Left ventricle myocardium inferior (tissue), 1 donor: ENCODE data around the gene MAGEB2. TPM values are rescaled to one million over a fixed set of nuclear protein-coding genes. Genes with fewer than 3 reads are reported as not detected.

Experiments used
- DNase-seq: peaks from one replicate; pipeline ENCODE4 v3.0.0-alpha.2; 2020
- H3K27ac ChIP-seq: fragments of 200-600 bp; replicated peaks from 2 replicates; pipeline ENCODE4 v1.8.0; 2021
- H3K27me3 ChIP-seq: fragments of 200-600 bp; 2 replicates; pipeline ENCODE4 v1.8.0; 2021; ENCODE audit warnings: low read depth
- H3K36me3 ChIP-seq: fragments of 200-600 bp; 2 replicates; pipeline ENCODE4 v1.8.0; 2021
- H3K4me1 ChIP-seq: fragments of 200-600 bp; 2 replicates; pipeline ENCODE4 v1.8.0; 2021
- H3K4me3 ChIP-seq: fragments of 200-600 bp; 2 replicates; pipeline ENCODE4 v1.8.0; 2021; ENCODE audit warnings: mild to moderate bottlenecking, moderate library complexity
- H3K9me3 ChIP-seq: fragments of 200-600 bp; replicated peaks from 2 replicates; pipeline ENCODE4 v1.8.0; 2021
- intact Hi-C: fragments of 100-400 bp; cut with micrococcal nuclease; formaldehyde crosslinking; loops from one replicate; pipeline ENCODE4 v1.11.0; 2022
- total RNA-seq: library from RNA; stranded (reverse); fragmentation: NEBNext Ultra II Directional; extraction: Animal tissue kit (Norgen Biotek cat#: 25700); gene quantifications from one replicate; pipeline ENCODE4 v1.2.1, GENCODE V29; 2021
- TF ChIP-seq, protein P1 (sequence below): fragments of 200-600 bp; IDR thresholded peaks from 2 replicates; pipeline ENCODE4 v1.8.0; 2021; ENCODE audit warnings: antibody characterized with exemption, mild to moderate bottlenecking, borderline replicate concordance
- donor health status: DM: no; HTN: yes; CAD: no; lungs with severe emphysema.

MAGEB2 gene
- total RNA-seq, 1 donor from 2014 or later = not detected

GRCh38 chrX:30196322-30196721 lies 19.0 kb upstream of the MAGEB2 start:
- Histone ChIP-seq H3K4me3 (no peak overlapping the region), H3K4me1 (no peaks in the 10 kb centered on the region), H3K27ac (no peak overlapping the region), H3K9me3 (no peaks in the 10 kb centered on the region), H3K36me3 (no peaks in the 10 kb centered on the region), H3K27me3 (no peaks in the 10 kb centered on the region)
- DNase-seq = no peak
- intact Hi-C loops = no loop called here
- TF ChIP-seq, protein P1, sequence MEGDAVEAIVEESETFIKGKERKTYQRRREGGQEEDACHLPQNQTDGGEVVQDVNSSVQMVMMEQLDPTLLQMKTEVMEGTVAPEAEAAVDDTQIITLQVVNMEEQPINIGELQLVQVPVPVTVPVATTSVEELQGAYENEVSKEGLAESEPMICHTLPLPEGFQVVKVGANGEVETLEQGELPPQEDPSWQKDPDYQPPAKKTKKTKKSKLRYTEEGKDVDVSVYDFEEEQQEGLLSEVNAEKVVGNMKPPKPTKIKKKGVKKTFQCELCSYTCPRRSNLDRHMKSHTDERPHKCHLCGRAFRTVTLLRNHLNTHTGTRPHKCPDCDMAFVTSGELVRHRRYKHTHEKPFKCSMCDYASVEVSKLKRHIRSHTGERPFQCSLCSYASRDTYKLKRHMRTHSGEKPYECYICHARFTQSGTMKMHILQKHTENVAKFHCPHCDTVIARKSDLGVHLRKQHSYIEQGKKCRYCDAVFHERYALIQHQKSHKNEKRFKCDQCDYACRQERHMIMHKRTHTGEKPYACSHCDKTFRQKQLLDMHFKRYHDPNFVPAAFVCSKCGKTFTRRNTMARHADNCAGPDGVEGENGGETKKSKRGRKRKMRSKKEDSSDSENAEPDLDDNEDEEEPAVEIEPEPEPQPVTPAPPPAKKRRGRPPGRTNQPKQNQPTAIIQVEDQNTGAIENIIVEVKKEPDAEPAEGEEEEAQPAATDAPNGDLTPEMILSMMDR = no peak

GRCh38 chrX:30212172-30212571 lies 3.2 kb upstream of the MAGEB2 start:
- no peak overlapping the region for H3K27ac ChIP-seq
- DNase-seq = no peak
- no peak overlapping the region for H3K4me3 ChIP-seq
- H3K9me3 ChIP-seq = no peaks in the 10 kb centered on the region
- no peaks in the 10 kb centered on the region for H3K27me3 ChIP-seq
- intact Hi-C loops = no loop called here
- TF ChIP-seq, protein P1 = no peak
- H3K36me3 ChIP-seq = no peaks in the 10 kb centered on the region
- no peaks in the 10 kb centered on the region for H3K4me1 ChIP-seq

GRCh38 chrX:30217465-30217864 lies 2.1 kb downstream of the MAGEB2 start:
- Histone ChIP-seq H3K36me3 (no peaks in the 10 kb centered on the region), H3K27me3 (no peaks in the 10 kb centered on the region), H3K4me1 (no peaks in the 10 kb centered on the region), H3K9me3 (no peaks in the 10 kb centered on the region), H3K27ac (no peak overlapping the region), H3K4me3 (no peak overlapping the region)
- DNase-seq = no peak
- TF ChIP-seq, protein P1 = no peak
- intact Hi-C loops = no loop called here

DNA sequence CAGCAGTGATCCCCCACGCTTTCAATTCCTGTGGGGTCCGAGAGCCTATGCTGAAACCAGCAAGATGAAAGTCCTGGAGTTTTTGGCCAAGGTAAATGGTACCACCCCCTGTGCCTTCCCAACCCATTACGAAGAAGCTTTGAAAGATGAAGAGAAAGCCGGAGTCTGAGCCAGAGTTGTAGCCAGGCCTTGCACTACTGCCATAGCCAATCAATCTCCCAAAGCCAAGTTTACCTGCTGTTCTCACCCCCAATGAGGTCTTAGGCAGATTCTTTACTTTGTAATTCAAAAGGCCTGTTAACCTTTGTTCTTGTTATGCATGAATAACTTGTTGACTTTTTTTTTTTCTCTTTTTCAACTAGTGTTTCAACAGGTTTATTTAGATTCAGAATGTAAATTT lies 4.0 kb downstream of the MAGEB2 start:
- H3K36me3 ChIP-seq = no peaks in the 10 kb centered on the region
- no peak overlapping the region for H3K27ac ChIP-seq
- no peaks in the 10 kb centered on the region for H3K27me3 ChIP-seq
- TF ChIP-seq, protein P1 = no peak
- no peaks in the 10 kb centered on the region for H3K4me1 ChIP-seq
- no peak for DNase-seq
- intact Hi-C loops = no loop called here
- H3K4me3 ChIP-seq = no peak overlapping the region
- no peaks in the 10 kb centered on the region for H3K9me3 ChIP-seq

GRCh38 chrX:30220661-30221060 lies 5.3 kb downstream of the MAGEB2 start:
- intact Hi-C loops = no loop called here
- Histone ChIP-seq H3K4me3 (no peak overlapping the region), H3K27ac (no peak overlapping the region), H3K27me3 (no peaks in the 10 kb centered on the region), H3K4me1 (no peaks in the 10 kb centered on the region), H3K36me3 (no peaks in the 10 kb centered on the region), H3K9me3 (no peaks in the 10 kb centered on the region)
- no peak for DNase-seq
- TF ChIP-seq, protein P1 = no peak

DNA sequence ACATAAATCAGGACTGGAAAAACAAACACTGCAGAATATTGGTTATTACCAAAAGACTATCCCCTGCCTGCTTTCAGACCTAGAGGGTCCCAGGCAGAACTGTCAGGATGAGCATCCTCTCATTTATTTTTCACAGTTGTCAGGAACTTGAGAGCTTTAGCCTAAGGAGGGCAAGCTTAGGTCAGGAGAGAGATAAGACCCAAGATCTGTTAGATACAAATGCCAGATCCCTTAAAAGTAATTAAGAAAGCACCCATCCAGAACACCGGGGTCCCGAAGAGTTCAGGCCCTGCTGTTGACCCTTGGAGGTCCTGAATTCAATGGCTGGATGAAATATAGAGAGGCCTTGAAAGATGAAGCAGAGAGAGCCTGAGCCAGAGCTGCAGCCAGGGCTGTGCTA lies 9.2 kb downstream of the MAGEB2 start:
- Histone ChIP-seq H3K4me3 (no peak overlapping the region), H3K36me3 (no peaks in the 10 kb centered on the region), H3K4me1 (no peaks in the 10 kb centered on the region), H3K27me3 (no peaks in the 10 kb centered on the region), H3K9me3 (no peaks in the 10 kb centered on the region), H3K27ac (no peak overlapping the region)
- TF ChIP-seq, protein P1 = no peak
- DNase-seq = no peak
- intact Hi-C loops = no loop called here
